OCI-LY3 (cell line): ENCODE data around the gene ACTR3.
"Not testable (repeated sequence)": the region's sequence is repeated elsewhere in the genome, so short reads cannot be mapped to it uniquely, and the experiment has no call there.

Experiments
- H2AFZ ChIP-seq: fragments of 200-600, 300-600 bp; shearing (Covaris generic); 2 replicates; pipeline ENCODE4 v1.6.0; 2014; ENCODE audit warnings: antibody characterized with exemption, low read depth, low read length
- H3K27ac ChIP-seq: fragments of 200-600, 300-600 bp; sonication (generic); 2 replicates; pipeline ENCODE4 v1.5.1; 2014; ENCODE audit warnings: mild to moderate bottlenecking, low read length, moderate library complexity, mixed read lengths
- H3K27me3 ChIP-seq: fragments of 200-600, 300-600 bp; sonication (generic); 2 replicates; pipeline ENCODE4 v1.6.1; 2014; ENCODE audit warnings: low read depth, low read length, mixed read lengths
- H3K36me3 ChIP-seq: fragments of 200-600, 300-600 bp; sonication (generic); replicated peaks from 2 replicates; pipeline ENCODE3; 2014; ENCODE audit warnings: low read depth, low read length, mixed read lengths
- H3K4me1 ChIP-seq: fragments of 300-600, 200-600 bp; sonication (generic); 2 replicates; pipeline ENCODE4 v1.6.1; 2014; ENCODE audit warnings: low read length, mixed read lengths
- H3K4me2 ChIP-seq: fragments of 200-600, 300-600 bp; sonication (generic); 2 replicates; pipeline ENCODE4 v1.6.1; 2014; ENCODE audit warnings: low read length, mixed read lengths
- H3K4me3 ChIP-seq: fragments of 300-600, 200-600 bp; sonication (generic); 2 replicates; pipeline ENCODE4 v1.5.1; 2014; ENCODE audit warnings: antibody characterized with exemption, mild to moderate bottlenecking, low read length, moderate library complexity
- H3K79me2 ChIP-seq: fragments of 300-600, 200-600 bp; shearing (Covaris generic); 2 replicates; pipeline ENCODE4 v1.6.1; 2014; ENCODE audit warnings: mild to moderate bottlenecking, low read length, mixed read lengths
- H3K9ac ChIP-seq: fragments of 300-600, 200-600 bp; shearing (Covaris generic); 2 replicates; pipeline ENCODE4 v1.6.0; 2014; ENCODE audit warnings: mild to moderate bottlenecking, low read length, moderate library complexity
- H3K9me3 ChIP-seq: fragments of 200-600, 300-600 bp; shearing (Covaris generic); 2 replicates; pipeline ENCODE4 v1.6.1; 2014; ENCODE audit warnings: low read length, mixed read lengths; ENCODE audit not compliant: insufficient read depth
- H4K20me1 ChIP-seq: fragments of 200-600, 300-600 bp; sonication (generic); 2 replicates; pipeline ENCODE4 v1.6.1; 2016; ENCODE audit warnings: low read length, mixed read lengths; ENCODE audit not compliant: insufficient read depth
- EZH2phosphoT487 ChIP-seq: fragments of 200-600 bp; shearing (Covaris generic); IDR thresholded peaks from 2 replicates; pipeline ENCODE4 v1.6.1; 2018; ENCODE audit warnings: antibody characterized with exemption, mixed run types, low read depth
- TF ChIP-seq, protein P1 (sequence below): fragments of 200-600, 300-600 bp; sonication (generic); IDR thresholded peaks from 2 replicates; pipeline ENCODE4 v1.5.1; 2014; ENCODE audit warnings: antibody characterized with exemption, low read length, low read depth

The ACTR3 gene

DNA sequence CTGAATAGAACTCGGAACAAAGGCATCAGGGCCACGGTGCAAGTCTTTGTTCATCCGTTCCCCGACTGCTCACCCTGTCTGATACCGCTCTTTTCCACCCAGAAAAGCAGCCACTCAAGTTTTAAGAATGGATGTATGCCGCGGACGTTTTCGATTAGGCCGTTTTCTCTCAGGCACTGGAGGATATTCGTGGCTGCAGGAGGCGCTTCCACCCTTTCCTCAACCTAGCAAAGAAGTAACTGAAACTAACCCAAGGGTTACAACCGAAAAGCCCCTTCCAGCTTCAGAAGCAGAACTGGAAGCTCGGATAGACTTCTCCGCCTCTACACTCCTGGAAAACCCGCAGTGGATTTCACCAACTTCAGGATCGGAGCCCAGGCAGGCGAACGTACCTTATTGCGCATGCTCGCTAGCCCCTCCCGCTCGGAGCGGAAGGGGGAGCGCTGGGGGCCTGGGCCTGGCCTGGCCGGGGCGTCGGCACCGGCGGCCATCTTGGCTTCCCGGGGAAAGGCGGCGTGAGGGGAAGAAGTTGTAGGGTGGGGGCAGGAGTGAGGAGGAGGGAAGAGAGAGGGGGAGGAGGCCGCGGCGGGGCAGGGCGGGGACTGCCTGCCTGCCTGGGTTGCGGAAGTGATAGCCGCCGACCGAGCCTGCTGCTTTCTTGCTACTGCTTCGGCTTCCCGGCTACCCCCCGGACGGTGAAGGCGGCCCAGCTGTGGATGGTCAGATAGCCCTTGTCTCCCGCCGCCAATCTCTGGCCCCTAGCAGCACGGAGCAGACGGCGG lies at the start of gene ACTR3:
Gene ACTR3, plus strand, starts transcription at position 619 of the 782 bp plus-strand sequence. CDS start 191 bp downstream, outside the sequence.
- no peaks in the 10 kb centered on the region for H3K27me3 ChIP-seq
- H4K20me1 ChIP-seq, result peaks cover 35% of the 10 kb centered on the region
- peaks cover 90% of the 10 kb centered on the region for H3K79me2 ChIP-seq
- no peak for TF ChIP-seq EZH2phosphoT487
- TF ChIP-seq, protein P1, sequence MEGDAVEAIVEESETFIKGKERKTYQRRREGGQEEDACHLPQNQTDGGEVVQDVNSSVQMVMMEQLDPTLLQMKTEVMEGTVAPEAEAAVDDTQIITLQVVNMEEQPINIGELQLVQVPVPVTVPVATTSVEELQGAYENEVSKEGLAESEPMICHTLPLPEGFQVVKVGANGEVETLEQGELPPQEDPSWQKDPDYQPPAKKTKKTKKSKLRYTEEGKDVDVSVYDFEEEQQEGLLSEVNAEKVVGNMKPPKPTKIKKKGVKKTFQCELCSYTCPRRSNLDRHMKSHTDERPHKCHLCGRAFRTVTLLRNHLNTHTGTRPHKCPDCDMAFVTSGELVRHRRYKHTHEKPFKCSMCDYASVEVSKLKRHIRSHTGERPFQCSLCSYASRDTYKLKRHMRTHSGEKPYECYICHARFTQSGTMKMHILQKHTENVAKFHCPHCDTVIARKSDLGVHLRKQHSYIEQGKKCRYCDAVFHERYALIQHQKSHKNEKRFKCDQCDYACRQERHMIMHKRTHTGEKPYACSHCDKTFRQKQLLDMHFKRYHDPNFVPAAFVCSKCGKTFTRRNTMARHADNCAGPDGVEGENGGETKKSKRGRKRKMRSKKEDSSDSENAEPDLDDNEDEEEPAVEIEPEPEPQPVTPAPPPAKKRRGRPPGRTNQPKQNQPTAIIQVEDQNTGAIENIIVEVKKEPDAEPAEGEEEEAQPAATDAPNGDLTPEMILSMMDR, result 0 out of 2 replicates have a peak, but pooled peaks have one; percentile 11
- peaks cover 62% of the 10 kb centered on the region for H3K4me1 ChIP-seq
- H3K9ac ChIP-seq, result peak within 1 kb of the TSS; percentile 99
- H3K36me3 ChIP-seq, result peaks cover 50% of the 10 kb centered on the region
- H2AFZ ChIP-seq, result no peak within 1 kb of the TSS
- H3K9me3 ChIP-seq, result no peaks in the 10 kb centered on the region
- peak within 1 kb of the TSS; percentile 98 for H3K27ac ChIP-seq
- H3K4me3 ChIP-seq, result peak within 1 kb of the TSS; percentile 91
- H3K4me2 ChIP-seq, result peak within 1 kb of the TSS; percentile 98

DNA sequence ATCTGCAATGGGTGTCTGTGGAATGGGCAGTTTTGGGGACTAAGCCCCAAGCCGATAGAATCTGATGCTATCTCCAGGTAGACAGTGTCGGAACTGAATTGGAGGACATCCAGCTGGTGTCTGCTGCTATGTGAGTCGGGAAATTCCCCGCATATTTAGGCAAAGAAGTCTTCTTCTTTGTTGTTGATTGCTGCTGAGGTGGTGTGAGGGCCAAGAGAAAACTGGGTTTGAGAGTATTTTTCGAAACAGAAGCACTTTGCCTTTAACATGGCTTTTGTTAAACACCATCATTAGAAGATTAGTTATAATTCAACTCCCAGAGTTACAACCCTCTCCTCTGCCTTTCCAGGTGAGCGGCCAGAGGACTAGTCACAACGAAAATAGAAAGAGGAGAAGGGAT lies 49.4 kb upstream of the ACTR3 start:
- Histone ChIP-seq H4K20me1 (no peaks in the 10 kb centered on the region), H3K9ac (no peak overlapping the region), H2AFZ (peak overlapping the region; percentile 35; the same call in 1 of the 2 replicates), H3K4me1 (peaks cover 12% of the 10 kb centered on the region), H3K79me2 (no peaks in the 10 kb centered on the region), H3K36me3 (no peaks in the 10 kb centered on the region), H3K27me3 (no peaks in the 10 kb centered on the region), H3K4me3 (no peak overlapping the region), H3K9me3 (no peaks in the 10 kb centered on the region), H3K27ac (no peak overlapping the region), H3K4me2 (peak overlapping the region; percentile 48)
- TF ChIP-seq, protein P1, result no peak
- TF ChIP-seq EZH2phosphoT487, result no peak

DNA sequence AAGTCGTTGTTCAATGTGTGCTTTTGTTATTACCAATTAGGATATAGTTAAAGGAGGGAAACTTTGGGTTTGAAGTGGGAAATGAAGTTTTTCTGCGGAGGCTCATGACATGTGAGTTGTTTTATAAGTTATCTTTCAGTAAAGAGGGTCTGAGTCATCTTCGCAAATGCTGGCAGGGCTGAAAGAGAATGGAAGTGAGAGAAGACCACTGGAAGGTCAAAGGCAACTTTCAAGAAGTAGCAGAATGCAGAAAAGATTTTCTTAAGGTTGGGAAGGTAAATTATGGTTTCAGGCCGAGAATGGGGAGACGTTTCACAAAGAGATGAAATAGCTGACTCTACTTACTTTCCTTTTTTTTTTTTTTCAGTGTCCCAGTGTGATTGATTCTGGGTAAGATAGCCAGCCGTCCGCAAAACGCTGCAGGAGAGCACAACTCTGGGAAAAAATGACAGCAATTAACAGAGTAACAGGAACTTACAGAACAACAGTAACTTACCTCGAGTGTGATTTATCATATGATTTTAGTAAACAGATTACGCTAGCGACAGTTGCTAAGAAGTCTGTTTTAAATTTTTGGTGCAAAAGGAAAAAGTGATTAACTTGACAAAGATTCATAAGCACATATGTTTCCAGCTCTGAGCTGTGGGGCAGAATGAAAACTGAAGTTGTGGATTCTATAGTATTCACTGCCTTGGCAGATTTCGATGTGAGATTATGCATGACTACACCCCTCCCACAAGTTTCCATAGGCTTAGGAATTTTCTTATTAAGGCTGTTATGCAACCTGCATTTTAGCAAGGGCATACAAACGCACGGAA lies 46.8 kb upstream of the ACTR3 start:
- Histone ChIP-seq H3K27ac (no peak overlapping the region), H3K9me3 (no peaks in the 10 kb centered on the region), H3K4me2 (no peak overlapping the region), H3K27me3 (no peaks in the 10 kb centered on the region), H4K20me1 (no peaks in the 10 kb centered on the region), H3K36me3 (no peaks in the 10 kb centered on the region), H3K79me2 (no peaks in the 10 kb centered on the region), H3K9ac (no peak overlapping the region), H2AFZ (no peak overlapping the region), H3K4me1 (peaks cover 23% of the 10 kb centered on the region), H3K4me3 (no peak overlapping the region)
- TF ChIP-seq EZH2phosphoT487, result no peak
- TF ChIP-seq, protein P1, result no peak

DNA sequence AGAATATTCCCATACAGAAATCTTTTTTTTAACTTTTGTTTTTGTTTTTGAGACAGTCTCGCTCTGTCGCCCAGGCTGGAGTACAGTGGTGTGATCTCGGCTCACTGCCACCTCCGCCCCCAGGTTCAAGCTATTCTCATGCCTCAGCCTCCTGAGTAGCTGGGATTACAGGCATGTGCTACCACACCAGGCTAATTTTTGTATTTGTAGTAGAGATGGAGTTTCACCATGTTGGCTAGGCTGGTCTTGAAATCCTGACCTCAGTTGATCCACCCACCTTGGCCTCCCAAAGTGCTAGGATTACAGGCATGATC lies 46.2 kb upstream of the ACTR3 start:
- H3K4me3 ChIP-seq, H3K9me3 ChIP-seq, H4K20me1 ChIP-seq, H3K4me2 ChIP-seq, H3K27ac ChIP-seq, H3K9ac ChIP-seq, H3K36me3 ChIP-seq, H3K27me3 ChIP-seq, H3K79me2 ChIP-seq, H2AFZ ChIP-seq: not testable (repeated sequence)
- H3K4me1 ChIP-seq, result peaks cover 25% of the 10 kb centered on the region
